GM13977 (cell line): ENCODE measurements around the gene ANKRD33B.
"Not testable (repeated sequence)": the region's sequence is repeated elsewhere in the genome, so short reads cannot be mapped to it uniquely, and the experiment has no call there.

ENCODE experiments used
- DNase-seq: peaks from one replicate; pipeline ENCODE4 v3.0.0; 2012; ENCODE audit warnings: low spot score
- in situ Hi-C: fragments of 300-500 bp; cut with MboI; formaldehyde crosslinking; loops from one replicate; pipeline ENCODE4 v1.12.0; 2022; ENCODE audit warnings: low sequenced_read_pairs, low pct_unique_long_range_greater_than_20kb, mixed read lengths, inconsistent platforms; ENCODE audit not compliant: unreplicated experiment
- TF ChIP-seq, protein P1 (sequence below): IDR thresholded peaks from 2 replicates; pipeline ENCODE4 v1.5.1; 2012; ENCODE audit warnings: mild to moderate bottlenecking, control low read depth; ENCODE audit not compliant: insufficient read depth; ENCODE audit errors: extremely low read depth, missing control alignments

ANKRD33B gene

DNA sequence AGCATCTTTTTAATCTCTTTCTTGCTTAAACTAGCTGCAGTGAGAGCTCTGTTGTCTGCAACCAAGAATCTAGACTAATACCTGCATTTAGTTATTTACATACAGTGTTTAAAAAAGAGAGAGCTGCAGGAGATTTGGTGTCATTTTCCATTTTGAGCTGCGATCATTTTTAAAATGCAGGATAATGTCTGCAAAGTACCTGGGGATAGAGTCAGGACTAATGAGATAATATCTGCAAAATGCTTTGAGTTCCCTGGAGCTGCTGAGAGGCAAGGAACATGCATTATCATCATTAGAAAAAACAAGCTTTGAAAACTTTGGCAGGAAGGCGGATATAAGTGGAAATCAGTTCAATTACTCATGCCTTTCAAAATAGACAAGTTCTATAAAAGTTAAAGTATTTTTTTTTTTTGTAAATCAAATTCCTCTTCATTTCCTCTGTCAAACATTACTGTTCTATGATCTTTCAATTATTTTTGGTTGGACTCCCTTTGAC, 21.8 kb upstream of the ANKRD33B start:
- TF ChIP-seq, protein P1, sequence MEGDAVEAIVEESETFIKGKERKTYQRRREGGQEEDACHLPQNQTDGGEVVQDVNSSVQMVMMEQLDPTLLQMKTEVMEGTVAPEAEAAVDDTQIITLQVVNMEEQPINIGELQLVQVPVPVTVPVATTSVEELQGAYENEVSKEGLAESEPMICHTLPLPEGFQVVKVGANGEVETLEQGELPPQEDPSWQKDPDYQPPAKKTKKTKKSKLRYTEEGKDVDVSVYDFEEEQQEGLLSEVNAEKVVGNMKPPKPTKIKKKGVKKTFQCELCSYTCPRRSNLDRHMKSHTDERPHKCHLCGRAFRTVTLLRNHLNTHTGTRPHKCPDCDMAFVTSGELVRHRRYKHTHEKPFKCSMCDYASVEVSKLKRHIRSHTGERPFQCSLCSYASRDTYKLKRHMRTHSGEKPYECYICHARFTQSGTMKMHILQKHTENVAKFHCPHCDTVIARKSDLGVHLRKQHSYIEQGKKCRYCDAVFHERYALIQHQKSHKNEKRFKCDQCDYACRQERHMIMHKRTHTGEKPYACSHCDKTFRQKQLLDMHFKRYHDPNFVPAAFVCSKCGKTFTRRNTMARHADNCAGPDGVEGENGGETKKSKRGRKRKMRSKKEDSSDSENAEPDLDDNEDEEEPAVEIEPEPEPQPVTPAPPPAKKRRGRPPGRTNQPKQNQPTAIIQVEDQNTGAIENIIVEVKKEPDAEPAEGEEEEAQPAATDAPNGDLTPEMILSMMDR, result no peak
- DNase-seq, result no peak
- in situ Hi-C loops, result no loop called here

DNA sequence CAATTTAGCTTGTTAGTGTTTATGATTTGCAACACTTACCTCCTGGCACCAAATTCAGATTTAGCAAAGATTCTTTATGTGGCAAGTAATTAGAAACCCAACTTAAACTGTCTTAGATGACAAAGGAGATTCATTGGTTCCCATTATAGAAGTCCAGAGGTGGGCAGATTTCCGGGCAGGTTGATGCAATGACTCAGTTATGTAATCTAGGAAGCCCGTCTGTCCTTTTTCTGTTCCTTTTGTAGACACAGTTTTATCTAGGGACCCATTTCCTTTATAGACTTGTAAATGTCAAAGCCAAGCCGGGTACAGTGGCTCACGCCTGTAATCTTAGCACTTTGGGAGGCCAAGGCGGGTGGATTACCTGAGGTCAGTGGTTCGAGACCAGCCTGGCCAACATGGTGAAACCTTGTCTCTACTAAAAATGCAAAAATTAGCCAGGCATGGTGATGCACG, 20.3 kb upstream of the ANKRD33B start:
- in situ Hi-C loops, result no loop called here
- TF ChIP-seq, protein P1, result no peak
- no peak for DNase-seq

DNA sequence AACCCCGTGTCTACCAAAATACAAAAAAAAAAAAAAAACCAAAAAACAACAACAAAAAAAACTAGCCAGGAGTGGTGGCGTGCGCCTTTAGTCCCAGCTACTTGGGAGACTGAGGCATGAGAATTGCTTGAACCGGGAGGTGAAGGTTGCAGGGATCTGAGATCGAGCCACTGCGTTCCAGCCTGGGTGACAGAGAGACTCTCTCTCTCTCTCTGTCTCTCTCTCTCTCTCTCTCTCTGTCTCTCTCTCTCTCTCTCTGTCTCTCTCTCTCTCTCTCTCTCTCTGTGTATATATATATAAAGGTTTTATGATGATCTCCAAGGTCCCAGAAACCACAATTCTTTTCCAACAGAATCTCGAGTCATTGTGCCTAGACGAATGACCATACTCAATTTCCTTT, 18.8 kb upstream of the ANKRD33B start:
- no peak for DNase-seq
- in situ Hi-C loops, result no loop called here

DNA sequence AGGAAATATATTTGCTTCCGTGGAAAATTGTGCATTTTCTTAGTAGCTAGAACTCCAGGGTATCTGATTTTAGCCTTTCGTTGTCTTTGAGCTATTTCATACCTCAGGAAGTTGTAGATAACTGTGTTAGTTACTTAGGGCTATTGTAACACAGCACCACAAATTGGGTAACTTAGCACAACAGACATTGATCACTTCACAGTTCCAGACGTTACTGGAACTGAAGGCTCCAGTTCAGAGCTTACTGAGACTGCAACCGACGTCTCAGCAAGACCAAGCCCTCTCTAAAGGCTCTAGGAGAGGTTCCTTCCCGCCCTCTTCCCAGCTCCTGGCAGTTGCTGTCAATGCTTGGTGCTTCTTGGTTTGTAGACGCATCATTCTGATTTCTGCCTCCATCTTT, 17.7 kb upstream of the ANKRD33B start:
- TF ChIP-seq, protein P1, result no peak
- in situ Hi-C loops, result no loop called here
- no peak for DNase-seq

More for the DNA sequence above, 18.8 kb upstream of the ANKRD33B start:
- TF ChIP-seq, protein P1, result no peak

DNA sequence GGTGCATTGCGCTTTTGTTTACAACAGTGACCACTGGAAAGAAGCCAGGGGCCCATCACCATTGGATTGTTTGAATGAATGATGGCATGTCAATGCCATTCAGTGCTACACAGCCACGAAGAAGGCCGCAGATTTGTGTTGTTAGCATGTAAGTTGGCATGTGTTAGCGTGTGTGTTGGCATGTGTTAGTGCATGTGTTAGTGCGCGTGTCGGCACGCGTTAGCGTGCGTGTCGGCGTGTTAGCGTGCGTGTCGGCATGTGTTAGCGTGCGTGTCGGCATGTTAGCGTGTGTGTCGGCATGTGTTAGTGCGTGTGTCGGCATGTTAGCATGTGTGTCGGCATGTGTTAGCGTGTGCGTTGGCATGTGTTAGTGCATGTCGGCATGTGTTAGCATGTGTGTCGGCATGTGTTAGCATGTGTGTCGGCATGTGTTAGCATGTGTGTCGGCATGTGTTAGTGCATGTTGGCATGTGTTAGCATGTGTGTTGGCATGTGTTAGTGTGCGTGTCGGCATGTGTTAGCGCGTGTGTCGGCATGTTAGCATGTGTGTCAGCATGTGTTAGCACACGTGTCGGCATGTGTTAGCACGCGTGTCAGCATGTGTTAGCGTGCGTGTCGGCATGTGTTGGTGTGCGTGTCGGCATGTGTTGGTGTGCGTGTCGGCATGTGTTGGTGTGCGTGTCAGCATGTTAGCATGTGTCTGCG, 15.3 kb upstream of the ANKRD33B start:
- in situ Hi-C loops, result no loop called here
- TF ChIP-seq, protein P1, result no peak
- DNase-seq, result no peak

DNA sequence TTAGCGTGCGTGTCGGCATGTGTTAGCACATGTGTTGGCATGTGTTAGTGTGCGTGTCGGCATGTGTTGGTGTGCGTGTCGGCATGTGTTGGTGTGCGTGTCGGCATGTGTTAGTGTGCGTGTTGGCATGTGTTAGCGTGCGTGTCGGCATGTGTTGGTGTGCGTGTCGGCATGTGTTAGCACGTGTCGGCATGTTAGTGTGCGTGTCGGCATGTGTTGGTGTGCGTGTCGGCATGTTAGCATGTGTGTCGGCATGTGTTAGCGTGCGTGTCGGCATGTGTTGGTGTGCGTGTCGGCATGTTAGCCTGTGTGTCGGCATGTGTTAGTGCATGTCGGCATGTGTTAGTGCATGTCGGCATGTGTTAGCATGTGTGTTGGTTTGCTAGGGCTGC, 14.8 kb upstream of the ANKRD33B start:
- in situ Hi-C loops, DNase-seq: not testable (repeated sequence)

DNA sequence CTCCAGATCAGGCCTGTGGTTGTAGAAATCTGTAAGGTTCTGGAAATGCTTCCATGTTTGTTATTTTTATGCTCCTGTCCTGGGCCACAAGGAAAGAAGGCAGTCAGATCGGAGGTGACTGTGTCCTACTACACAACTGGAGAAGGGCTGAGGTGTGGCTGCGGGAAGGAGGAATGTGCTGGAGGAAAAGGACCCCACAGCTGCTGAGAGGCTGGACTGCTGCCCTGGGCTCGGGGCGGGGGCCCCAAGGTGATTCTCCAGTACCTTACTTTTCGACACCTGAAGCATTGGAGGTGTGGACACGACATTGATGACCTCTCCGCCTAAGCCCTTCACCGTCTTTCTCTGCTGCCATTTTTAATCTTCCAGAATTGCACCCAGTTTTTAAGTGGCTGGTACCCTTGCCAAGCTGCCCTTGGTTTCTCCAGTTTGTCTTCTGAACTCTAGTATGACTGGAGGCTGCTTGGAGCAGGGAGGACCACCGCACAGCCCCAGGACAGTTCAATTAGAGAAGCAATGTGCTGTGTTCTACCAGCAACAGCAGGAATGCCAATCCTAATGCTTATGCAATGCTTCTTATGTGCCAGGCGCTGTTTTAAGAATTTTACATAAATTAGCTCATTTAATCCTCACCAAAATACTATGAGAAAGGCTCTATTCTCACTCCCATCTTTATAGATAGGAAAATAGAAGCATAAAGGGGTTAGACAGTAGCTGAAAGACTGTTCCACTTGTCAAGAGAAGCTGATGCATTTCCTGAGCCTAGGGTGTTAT, 13.5 kb upstream of the ANKRD33B start:
- TF ChIP-seq, protein P1, result no peak
- in situ Hi-C loops, result no loop called here
- DNase-seq, result no peak
